Breast epithelium (tissue), 4 donors: ENCODE results near the gene TPSD1. TPM values are rescaled to one million over a fixed set of nuclear protein-coding genes. Genes with fewer than 3 reads are reported as not detected.
"Not testable (repeated sequence)": the region's sequence is repeated elsewhere in the genome, so short reads cannot be mapped to it uniquely, and the experiment has no call there.

Source experiments
- DNase-seq, 2 donors: peaks; one replicate each; pipeline ENCODE4 v3.0.0-alpha.2; 2019; ENCODE audit warnings: low spot score in 2 of 2
- H3K27ac ChIP-seq, 2 donors: fragments of 200-600 bp; sonication (generic) in 1 of 2; one replicate each; pipeline ENCODE4 v1.5.1; 2016 to 2019; ENCODE audit warnings: mild to moderate bottlenecking in 1 of 2
- H3K27me3 ChIP-seq, 2 donors: fragments of 200-600 bp; sonication (generic) in 1 of 2; one replicate each; pipeline versions ENCODE4 v1.5.1 to v1.6.0; 2017 to 2019; ENCODE audit warnings: control low read depth in 1 of 2, mild to moderate bottlenecking in 1 of 2
- H3K36me3 ChIP-seq: fragments of 200-600 bp; one replicate; pipeline ENCODE4 v1.5.1; 2019
- H3K4me1 ChIP-seq, 2 donors: fragments of 200-600 bp; sonication (generic); one replicate each; pipeline ENCODE4 v1.5.1; 2016 to 2019; ENCODE audit warnings: control low read depth in 1 of 2
- H3K4me3 ChIP-seq, 3 donors: fragments of 200-600 bp; sonication (generic); 1 replicate in 2 of 3; 2 replicates in 1 of 3; pipeline ENCODE4 v1.5.1; 2016 to 2019; ENCODE audit warnings: mild to moderate bottlenecking in 3 of 3, moderate library complexity in 2 of 3
- H3K9me3 ChIP-seq, 2 donors: fragments of 200-600 bp; sonication (generic) in 1 of 2; one replicate each; pipeline ENCODE4 v1.5.1; 2016 to 2019; ENCODE audit warnings: control low read depth in 1 of 2
- CTCF ChIP-seq, 3 donors: fragments of 450-650 bp; IDR thresholded peaks; one replicate each; pipeline ENCODE4 v1.5.1; 2016 to 2017; ENCODE audit warnings: antibody characterized with exemption in 3 of 3, mild to moderate bottlenecking in 3 of 3, moderate library complexity in 3 of 3
- POLR2A ChIP-seq: fragments of 450-650 bp; IDR thresholded peaks from one replicate; pipeline ENCODE4 v1.6.1; 2016; ENCODE audit warnings: antibody characterized with exemption, mild to moderate bottlenecking, moderate library complexity
- POLR2AphosphoS5 ChIP-seq, 3 donors: sonication (generic); formaldehyde crosslinking; IDR thresholded peaks; one replicate each; pipeline ENCODE4 v1.6.1; 2017; ENCODE audit warnings: antibody characterized with exemption in 3 of 3
- intact Hi-C: fragments of 100-400 bp; cut with DNase I; formaldehyde crosslinking; loops from one replicate; pipeline ENCODE4 v1.15.1; 2023; ENCODE audit warnings: low total_unique reads
- total RNA-seq, 3 donors: library from RNA; depleted of rRNA; stranded (reverse); fragments of >200 nt; gene quantifications; one replicate each; pipeline ENCODE4 v1.1.0, GENCODE V29; 2016

Gene TPSD1
- total RNA-seq: 1 to 10 TPM; 1.6 to 5.9 (median 2.0) TPM

DNA sequence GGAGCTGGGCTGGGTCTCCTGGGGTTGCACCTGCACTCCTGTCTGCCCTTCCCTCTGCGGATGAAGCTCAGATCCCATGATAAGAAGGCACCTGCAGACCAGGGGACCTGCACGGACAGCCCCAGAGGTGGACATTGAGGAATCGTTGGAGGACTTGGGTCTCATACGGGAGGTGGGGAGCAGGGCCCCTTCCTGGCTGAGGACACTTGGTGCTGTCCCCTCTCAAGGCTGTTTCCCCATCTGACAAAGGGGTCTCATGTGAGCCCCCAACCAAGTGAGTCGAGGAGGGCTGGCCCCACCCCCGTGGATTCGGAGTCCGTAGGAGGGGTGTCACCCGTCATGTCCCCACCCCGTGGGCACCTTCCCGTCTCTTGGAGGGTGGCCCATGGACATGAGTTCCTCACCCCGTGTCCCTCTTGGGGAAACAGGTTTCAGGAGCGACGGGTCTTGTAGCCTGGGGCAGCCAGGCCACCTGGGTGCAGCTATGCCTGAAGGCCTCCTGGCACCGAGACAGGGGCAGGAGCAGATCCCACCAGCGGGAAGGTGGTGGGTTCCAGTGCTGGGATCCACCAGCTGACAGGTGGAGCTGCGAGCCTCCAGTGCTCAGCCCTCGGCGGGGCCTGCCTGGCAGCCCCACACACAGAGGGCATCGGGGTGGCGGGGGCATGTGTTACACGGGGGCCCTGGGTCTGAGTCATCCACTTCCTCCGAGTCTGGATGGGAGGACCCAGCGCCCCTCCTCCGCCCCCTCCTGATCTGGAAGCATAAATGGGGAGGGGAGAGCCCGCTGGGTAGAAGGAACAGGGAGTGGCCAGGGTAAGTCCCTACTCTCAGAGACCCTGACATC lies at the start of gene TPSD1:
TPSD1 (plus strand) TSS at position 794 of the 847 bp plus-strand sequence. CDS start 212 bp downstream, outside the sequence.
- H3K4me3 ChIP-seq, H3K36me3 ChIP-seq, H3K9me3 ChIP-seq, DNase-seq, intact Hi-C loops, H3K27ac ChIP-seq, H3K4me1 ChIP-seq: not testable (repeated sequence)
- peaks cover 0 to 45% of the 10 kb centered on the region in 2 donors for H3K27me3 ChIP-seq

GRCh38 chr16:1206326-1206725 lies 49.5 kb upstream of the TPSD1 start:
- Histone ChIP-seq H3K27ac (no peak overlapping the region), H3K4me1 (no peaks in the 10 kb centered on the region), H3K4me3 (no peak overlapping the region), H3K36me3 (no peaks in the 10 kb centered on the region), H3K27me3 (peaks cover 0 to 84% of the 10 kb centered on the region in 2 donors), H3K9me3 (no peaks in the 10 kb centered on the region)
- TF ChIP-seq CTCF (IDR thresholded peaks at IDR 0.05) (no peak), POLR2A (no peak), POLR2AphosphoS5 (IDR thresholded peaks at IDR 0.05) (no peak)
- DNase-seq: no peak
- intact Hi-C loops: no loop called here

- no peaks in the 10 kb centered on the region for H3K9me3 ChIP-seq
- no peak for DNase-seq
- no peak overlapping the region for H3K27ac ChIP-seq
- H3K36me3 ChIP-seq: no peaks in the 10 kb centered on the region
- peaks cover 0 to 88% of the 10 kb centered on the region in 2 donors for H3K27me3 ChIP-seq
- H3K4me1 ChIP-seq: no peaks in the 10 kb centered on the region
- no peak overlapping the region for H3K4me3 ChIP-seq
- intact Hi-C loops: no loop called here
- TF ChIP-seq POLR2AphosphoS5 (IDR thresholded peaks at IDR 0.05) (no peak), CTCF (IDR thresholded peaks at IDR 0.05) (no peak), POLR2A (no peak)
These were observed 49.1 kb upstream of the TPSD1 start for GRCh38 chr16:1206786-1207185.

DNA sequence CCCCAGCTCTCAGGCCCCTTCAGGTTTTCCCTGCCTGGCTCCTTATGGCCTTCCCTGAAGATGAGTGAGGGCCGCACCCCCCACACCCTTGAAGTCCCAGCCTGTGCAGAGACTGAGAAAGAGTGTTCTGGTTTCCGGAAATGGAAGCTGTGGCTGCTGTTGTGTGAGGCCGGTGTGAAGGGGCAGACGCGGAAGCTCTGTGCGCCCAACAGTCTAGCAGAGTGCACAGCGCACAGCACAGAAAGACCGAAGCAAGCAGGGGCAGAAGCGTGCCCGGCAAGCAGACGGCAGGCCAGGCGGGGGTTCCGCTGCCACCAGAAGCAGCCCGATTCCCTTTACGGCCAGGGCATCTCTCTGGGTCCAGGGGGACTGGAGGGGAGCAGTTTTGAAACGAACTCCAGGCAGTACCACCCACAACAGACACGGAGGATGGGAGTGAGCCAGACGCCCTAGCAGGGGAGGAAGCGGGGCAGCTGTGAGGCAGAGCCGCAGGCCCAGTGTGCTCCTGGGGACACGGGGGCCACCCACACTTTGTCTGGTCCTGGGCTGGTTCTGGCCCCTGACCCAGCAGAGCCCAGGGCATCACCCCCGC lies 47.5 kb upstream of the TPSD1 start:
- H3K4me1 ChIP-seq: no peaks in the 10 kb centered on the region
- TF ChIP-seq POLR2A: no peak
- TF ChIP-seq CTCF (IDR thresholded peaks at IDR 0.05): no peak
- no peak for TF ChIP-seq POLR2AphosphoS5 (IDR thresholded peaks at IDR 0.05)
- intact Hi-C loops: no loop called here
- H3K4me3 ChIP-seq: no peak overlapping the region
- peaks cover 0 to 87% of the 10 kb centered on the region in 2 donors for H3K27me3 ChIP-seq
- no peak for DNase-seq
- no peak overlapping the region for H3K27ac ChIP-seq
- no peaks in the 10 kb centered on the region for H3K36me3 ChIP-seq
- H3K9me3 ChIP-seq: no peaks in the 10 kb centered on the region

DNA sequence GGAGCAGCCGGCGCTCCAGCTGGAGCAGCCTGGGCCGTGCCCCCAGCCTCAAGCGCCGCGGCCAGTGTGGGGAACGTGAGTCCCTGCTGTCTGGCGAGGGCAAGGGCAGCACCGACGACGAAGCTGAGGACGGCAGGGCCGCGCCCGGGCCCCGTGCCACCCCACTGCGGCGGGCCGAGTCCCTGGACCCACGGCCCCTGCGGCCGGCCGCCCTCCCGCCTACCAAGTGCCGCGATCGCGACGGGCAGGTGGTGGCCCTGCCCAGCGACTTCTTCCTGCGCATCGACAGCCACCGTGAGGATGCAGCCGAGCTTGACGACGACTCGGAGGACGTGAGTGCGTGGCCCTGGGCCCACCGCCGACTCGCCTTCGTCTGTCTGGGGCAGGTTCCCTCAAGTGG lies 46.8 kb upstream of the TPSD1 start:
- Histone ChIP-seq H3K27me3 (peaks cover 0 to 92% of the 10 kb centered on the region in 2 donors), H3K4me3 (no peak overlapping the region), H3K36me3 (no peaks in the 10 kb centered on the region), H3K9me3 (no peaks in the 10 kb centered on the region), H3K4me1 (no peaks in the 10 kb centered on the region), H3K27ac (no peak overlapping the region)
- no peak for DNase-seq
- intact Hi-C loops: no loop called here
- TF ChIP-seq CTCF (IDR thresholded peaks at IDR 0.05) (no peak), POLR2AphosphoS5 (IDR thresholded peaks at IDR 0.05) (no peak)
